Kidney (tissue), 14 donors: ENCODE data around the gene ANG. TPM values are rescaled to one million over a fixed set of nuclear protein-coding genes. Genes with fewer than 3 reads are reported as not detected.
A peak's percentile ranks its signal among the peaks of the same experiment; 100 is the strongest.

Source experiments
- DNase-seq, 5 donors: peaks; one replicate each; pipeline ENCODE4 v3.0.0-alpha.2; 2013 to 2020
- FAIRE-seq: peaks from 2 replicates; lab custom pipeline; 2012; peaks lifted over from hg19 to GRCh38; lab: Jason Lieb, UNC
- H3K27ac ChIP-seq, 2 donors: one replicate each; pipeline ENCODE4 v1.7.0; 2013; ENCODE audit warnings: low read depth in 2 of 2, low read length in 2 of 2, inconsistent platforms in 1 of 2
- H3K27me3 ChIP-seq: one replicate; pipeline ENCODE4 v1.7.1; 2013; ENCODE audit warnings: low read length, inconsistent platforms; ENCODE audit not compliant: control insufficient read depth, insufficient read depth
- H3K36me3 ChIP-seq, 3 donors: one replicate each; pipeline versions ENCODE4 v1.7.0 to v1.7.1; 2013; ENCODE audit warnings: low read length in 3 of 3, control low read depth in 1 of 3, inconsistent platforms in 1 of 3; ENCODE audit not compliant: insufficient read depth in 3 of 3, control insufficient read depth in 2 of 3
- H3K4me1 ChIP-seq, 3 donors: one replicate each; pipeline versions ENCODE4 v1.7.0 to v1.7.1; 2013; ENCODE audit warnings: low read length in 3 of 3, inconsistent platforms in 1 of 3, low read depth in 1 of 3; ENCODE audit not compliant: control insufficient read depth in 2 of 3, insufficient read depth in 2 of 3
- H3K4me3 ChIP-seq, 3 donors: one replicate each; pipeline versions ENCODE4 v1.7.0 to v1.8.1; 2013; ENCODE audit warnings: low read length in 3 of 3, control low read depth in 1 of 3, inconsistent platforms in 1 of 3
- H3K9ac ChIP-seq, 3 donors: one replicate each; pipeline versions ENCODE4 v1.7.0 to v1.7.1; 2013; ENCODE audit warnings: low read length in 3 of 3, control low read depth in 1 of 3, inconsistent platforms in 1 of 3
- H3K9me3 ChIP-seq, 3 donors: one replicate each; pipeline versions ENCODE4 v1.7.0 to v1.7.1; 2013; ENCODE audit warnings: low read length in 3 of 3, control low read depth in 1 of 3, inconsistent platforms in 1 of 3; ENCODE audit not compliant: control insufficient read depth in 2 of 3, insufficient read depth in 1 of 3
- intact Hi-C: fragments of 100-400 bp; cut with DNase I; formaldehyde crosslinking; loops from one replicate; pipeline ENCODE4 v1.11.1; 2022
- polyA plus RNA-seq: library from polyadenylated mRNA; stranded (reverse); fragments of 350-450 nt; fragmentation: Illumina TruSeq; extraction: RNeasy Lipid Tissue Mini Kit (QIAGEN cat#74804); gene quantifications from one replicate; pipeline ENCODE4 v1.2.3, GENCODE V29; 2014; ENCODE audit warnings: low read depth, low replicate concordance; ENCODE audit not compliant: insufficient read depth
- total RNA-seq: library from RNA; stranded (reverse); fragmentation: NEBNext Ultra II Directional; extraction: Animal tissue kit (Norgen Biotek cat#: 25700); gene quantifications from one replicate; pipeline ENCODE4 v1.2.1, GENCODE V29; 2021
- TF ChIP-seq, protein P1 (sequence below): IDR thresholded peaks from 3 replicates; pipeline ENCODE4 v1.5.1; 2012; ENCODE audit warnings: mild to moderate bottlenecking, moderate library complexity, borderline replicate concordance; ENCODE audit not compliant: insufficient read depth; ENCODE audit errors: extremely low read depth
- donor health status: control.
- donor health status: control.
- donor health status: control.
- donor health status: control.
- donor health status: control.
- donor health status: DM: yes; HTN: yes; CAD: no.
- donor health status: Normal renal cell carcinoma (clear cell type).

The ANG gene
- total and polyA plus RNA-seq, 2 donors from 2014 or later = 19.4 to 24.5 TPM

DNA sequence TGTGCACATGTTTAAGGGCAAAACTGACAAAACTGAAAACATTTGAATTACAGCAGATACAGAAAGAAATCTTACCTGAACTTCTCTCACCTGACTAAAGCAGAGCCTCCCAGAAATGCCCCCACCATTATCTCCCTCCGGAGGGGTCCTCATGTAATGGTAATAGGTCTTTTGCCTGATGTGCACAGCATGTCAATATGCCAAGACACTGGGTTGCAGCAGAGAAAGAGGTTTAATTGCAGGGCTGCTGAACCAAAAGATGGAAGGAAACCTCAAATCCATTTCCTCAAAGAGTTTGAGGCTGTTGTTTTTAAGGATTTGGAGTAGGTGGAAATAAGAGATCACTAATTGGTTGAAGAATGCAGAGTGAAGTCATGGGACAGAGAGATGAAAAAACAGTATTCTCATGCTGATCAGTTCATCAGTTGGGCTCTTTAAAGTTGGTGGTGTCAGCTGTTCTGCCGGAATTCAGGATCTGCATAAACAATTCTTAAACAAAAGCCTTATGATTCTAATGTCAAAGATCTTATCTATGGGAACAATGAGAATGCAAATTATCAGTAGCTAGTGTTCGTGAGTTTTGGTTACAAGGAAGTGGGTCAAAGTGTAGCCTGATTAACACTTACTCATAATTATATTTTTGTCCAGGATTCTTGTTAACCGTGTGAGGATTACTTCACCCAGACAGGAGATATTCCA is 18.2 kb downstream of the ANG start:
- H3K27ac ChIP-seq = peak overlapping the region in 1 of 2 donors; percentile 78
- no peak overlapping the region for H3K9ac ChIP-seq
- peaks cover 0 to 19% (median 0%) of the 10 kb centered on the region in 3 donors for H3K4me1 ChIP-seq
- FAIRE-seq (no peak), DNase-seq (no peak)
- intact Hi-C loops = no loop called here
- H3K4me3 ChIP-seq = no peak overlapping the region
- H3K27me3 ChIP-seq = no peaks in the 10 kb centered on the region
- TF ChIP-seq, protein P1, sequence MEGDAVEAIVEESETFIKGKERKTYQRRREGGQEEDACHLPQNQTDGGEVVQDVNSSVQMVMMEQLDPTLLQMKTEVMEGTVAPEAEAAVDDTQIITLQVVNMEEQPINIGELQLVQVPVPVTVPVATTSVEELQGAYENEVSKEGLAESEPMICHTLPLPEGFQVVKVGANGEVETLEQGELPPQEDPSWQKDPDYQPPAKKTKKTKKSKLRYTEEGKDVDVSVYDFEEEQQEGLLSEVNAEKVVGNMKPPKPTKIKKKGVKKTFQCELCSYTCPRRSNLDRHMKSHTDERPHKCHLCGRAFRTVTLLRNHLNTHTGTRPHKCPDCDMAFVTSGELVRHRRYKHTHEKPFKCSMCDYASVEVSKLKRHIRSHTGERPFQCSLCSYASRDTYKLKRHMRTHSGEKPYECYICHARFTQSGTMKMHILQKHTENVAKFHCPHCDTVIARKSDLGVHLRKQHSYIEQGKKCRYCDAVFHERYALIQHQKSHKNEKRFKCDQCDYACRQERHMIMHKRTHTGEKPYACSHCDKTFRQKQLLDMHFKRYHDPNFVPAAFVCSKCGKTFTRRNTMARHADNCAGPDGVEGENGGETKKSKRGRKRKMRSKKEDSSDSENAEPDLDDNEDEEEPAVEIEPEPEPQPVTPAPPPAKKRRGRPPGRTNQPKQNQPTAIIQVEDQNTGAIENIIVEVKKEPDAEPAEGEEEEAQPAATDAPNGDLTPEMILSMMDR = no peak
- no peaks in the 10 kb centered on the region for H3K9me3 ChIP-seq
- H3K36me3 ChIP-seq = no peaks in the 10 kb centered on the region

DNA sequence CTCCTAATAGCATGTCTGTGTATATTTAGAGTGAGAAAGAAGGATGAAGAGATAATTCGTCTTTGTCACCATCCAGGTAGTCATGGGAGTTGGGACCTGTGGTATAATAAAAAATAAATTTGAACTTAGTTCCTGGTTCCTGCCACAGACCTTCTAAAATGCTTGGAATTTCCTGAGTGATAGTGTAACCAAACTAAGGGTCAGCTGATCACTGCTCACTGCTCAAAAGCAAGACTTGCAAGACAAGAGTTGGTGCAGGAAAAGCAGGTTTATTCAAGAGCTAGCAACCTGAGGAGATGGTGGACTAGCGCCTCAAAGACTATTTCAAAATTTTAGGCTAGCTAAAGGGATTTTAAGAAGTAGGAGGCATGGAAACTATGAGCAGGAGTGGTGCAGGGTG is 19.1 kb downstream of the ANG start:
- TF ChIP-seq, protein P1 = no peak
- DNase-seq = peak in 1 of 5 donors; percentile 51
- peaks cover 0 to 19% (median 0%) of the 10 kb centered on the region in 3 donors for H3K4me1 ChIP-seq
- H3K9ac ChIP-seq = no peak overlapping the region
- intact Hi-C loops = no loop called here
- H3K9me3 ChIP-seq = no peaks in the 10 kb centered on the region
- FAIRE-seq = no peak
- peak overlapping the region in 1 of 2 donors; percentile 78 for H3K27ac ChIP-seq
- peak overlapping the region in 1 of 3 donors; percentile 39 for H3K4me3 ChIP-seq
- H3K27me3 ChIP-seq = no peaks in the 10 kb centered on the region
- H3K36me3 ChIP-seq = no peaks in the 10 kb centered on the region

DNA sequence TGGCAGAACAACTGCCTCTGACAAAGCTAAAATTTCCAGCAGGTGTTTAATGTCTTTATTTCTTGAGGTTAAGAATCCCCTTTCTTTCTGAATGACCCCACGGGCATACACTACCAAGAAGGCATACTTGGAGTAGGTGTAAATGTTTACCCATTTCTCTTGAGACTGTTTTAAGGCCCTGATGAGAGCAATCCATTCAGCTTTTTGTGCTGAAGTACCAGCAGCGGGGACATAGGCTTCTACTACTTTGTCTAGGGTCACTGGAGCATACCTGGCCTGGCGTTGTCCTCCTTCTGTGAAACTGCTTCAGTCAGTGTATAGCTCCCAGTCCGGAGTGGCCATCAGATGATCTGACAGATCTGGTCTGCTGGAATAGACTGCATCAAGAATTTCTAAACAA is 22.7 kb downstream of the ANG start:
- H3K9ac ChIP-seq = no peak overlapping the region

More for the DNA sequence above, 22.7 kb downstream of the ANG start:
- Histone ChIP-seq H3K27me3 (no peaks in the 10 kb centered on the region), H3K9me3 (no peaks in the 10 kb centered on the region), H3K36me3 (no peaks in the 10 kb centered on the region), H3K27ac (no peak overlapping the region), H3K4me1 (peaks cover 0 to 39% (median 6%) of the 10 kb centered on the region in 3 donors), H3K4me3 (no peak overlapping the region)
- intact Hi-C loops = no loop called here
- FAIRE-seq = no peak
- TF ChIP-seq, protein P1 = no peak
- DNase-seq = no peak
